Ishikawa (cell line): ENCODE measurements around the gene PEX26.

Experiments used
- CREB1 ChIP-seq: IDR thresholded peaks from 2 replicates; pipeline ENCODE4 v1.6.1; 2012; ENCODE audit warnings: low read depth
- EP300 ChIP-seq: IDR thresholded peaks from 2 replicates; pipeline ENCODE4 v1.6.1; 2012; ENCODE audit warnings: borderline replicate concordance

GRCh38 chr22:18112440-18112839 is 34.6 kb downstream of the PEX26 start:
- TF ChIP-seq CREB1 (no peak), EP300 (no peak)
